IMR-90 (cell line): Measurements from ENCODE around the gene NRAS. TPM values are rescaled to one million over a fixed set of nuclear protein-coding genes. Genes with fewer than 3 reads are reported as not detected.
A peak's percentile ranks its signal among the peaks of the same experiment; 100 is the strongest.

ENCODE experiments used
- ATAC-seq: fragments of 200-7000 bp; cut with Tn5 transposase; 2 replicates; pipeline ENCODE4 v1.9.1; 2020; ENCODE audit warnings: low read depth, mild to moderate bottlenecking, moderate library complexity
- BruUV-seq: library from RNA; stranded (reverse); fragments of 400-500 nt; replicated peaks from 2 replicates; lab custom pipeline; 2021; lab: Mats Ljungman, UMichigan
- CTCF ChIA-PET: fragments of 300-600 bp; formaldehyde crosslinking; extraction: SDS; loops from one replicate; lab custom pipeline; 2021; ENCODE audit warnings: antibody characterized with exemption; lab: Yijun Ruan, JAX
- POLR2A ChIA-PET: fragments of 300-600 bp; sonication (Branson Sonifier 250); formaldehyde crosslinking; loops from one replicate; lab custom pipeline; 2022; ENCODE audit warnings: antibody characterized with exemption; ENCODE audit not compliant: unreplicated experiment; lab: Charles Lee
- DNase-seq: peaks from one replicate; pipeline ENCODE4 v3.0.0; 2013
- H2AFZ ChIP-seq: replicated peaks from 2 replicates; pipeline ENCODE3; 2013; ENCODE audit warnings: low read length, mild to moderate bottlenecking; ENCODE audit not compliant: poor library complexity
- H2AK5ac ChIP-seq: 2 replicates; pipeline ENCODE4 v1.6.1; 2013; ENCODE audit warnings: low read depth, low read length, inconsistent platforms
- H2AK9ac ChIP-seq: replicated peaks from 2 replicates; pipeline ENCODE3; 2013; ENCODE audit warnings: mild to moderate bottlenecking, low read depth, low read length, moderate library complexity; ENCODE audit not compliant: poor library complexity
- H2BK120ac ChIP-seq: 2 replicates; pipeline ENCODE4 v1.6.1; 2013; ENCODE audit warnings: low read depth, low read length, inconsistent platforms
- H2BK15ac ChIP-seq: 3 replicates; pipeline ENCODE4 v1.6.1; 2013; ENCODE audit warnings: low read depth, low read length, inconsistent platforms
- H2BK20ac ChIP-seq: 2 replicates; pipeline ENCODE4 v1.6.1; 2013; ENCODE audit warnings: low read depth, mild to moderate bottlenecking, inconsistent platforms, low read length, moderate library complexity
- H2BK5ac ChIP-seq: 2 replicates; pipeline ENCODE4 v1.6.1; 2013; ENCODE audit warnings: mild to moderate bottlenecking, low read depth, low read length, inconsistent platforms; ENCODE audit not compliant: poor library complexity, severe bottlenecking
- H3K14ac ChIP-seq: replicated peaks from 2 replicates; pipeline ENCODE4 v1.6.1; 2013; ENCODE audit warnings: low read depth, low read length, inconsistent platforms
- H3K18ac ChIP-seq: 2 replicates; pipeline ENCODE4 v1.6.1; 2013; ENCODE audit warnings: low read depth, low read length, control low read depth
- H3K23ac ChIP-seq: 2 replicates; pipeline ENCODE4 v1.6.1; 2013; ENCODE audit warnings: low read depth, low read length, inconsistent platforms
- H3K27ac ChIP-seq: 2 replicates; pipeline ENCODE4 v1.5.1; 2013; ENCODE audit warnings: mild to moderate bottlenecking, control low read depth, low read length; ENCODE audit not compliant: insufficient read depth
- H3K27me3 ChIP-seq: 2 replicates; pipeline ENCODE4 v1.6.1; 2013; ENCODE audit warnings: low read length; ENCODE audit not compliant: control insufficient read depth, insufficient read depth
- H3K36me3 ChIP-seq: 2 replicates; pipeline ENCODE4 v1.6.1; 2013; ENCODE audit warnings: low read length, mixed read lengths; ENCODE audit not compliant: control insufficient read depth, insufficient read depth
- H3K4ac ChIP-seq: 2 replicates; pipeline ENCODE4 v1.6.1; 2013; ENCODE audit warnings: low read depth, low read length, inconsistent platforms
- H3K4me1 ChIP-seq: 2 replicates; pipeline ENCODE4 v1.6.1; 2013; ENCODE audit warnings: low read length, mixed read lengths; ENCODE audit not compliant: control insufficient read depth, insufficient read depth
- H3K4me2 ChIP-seq: 2 replicates; pipeline ENCODE4 v1.6.1; 2013; ENCODE audit warnings: low read depth, mild to moderate bottlenecking, control low read depth, low read length, moderate library complexity
- H3K4me3 ChIP-seq: 2 replicates; pipeline ENCODE4 v1.5.1; 2013; ENCODE audit warnings: low read depth, mild to moderate bottlenecking, control low read depth, low read length, moderate library complexity; ENCODE audit not compliant: insufficient read depth
- H3K56ac ChIP-seq: 2 replicates; pipeline ENCODE4 v1.6.1; 2013; ENCODE audit warnings: low read length, inconsistent platforms; ENCODE audit not compliant: insufficient read depth; ENCODE audit errors: extremely low read depth
- H3K79me1 ChIP-seq, 2 experiments: 2 replicates each; pipeline ENCODE4 v1.6.1; 2013; ENCODE audit warnings: low read length in 2 of 2, inconsistent platforms in 1 of 2, low read depth in 1 of 2
- H3K9ac ChIP-seq: 2 replicates; pipeline ENCODE4 v1.6.1; 2013; ENCODE audit warnings: low read depth, low read length, control low read depth
- H3K9me1 ChIP-seq: 2 replicates; pipeline ENCODE4 v1.6.1; 2013; ENCODE audit warnings: low read length, inconsistent platforms; ENCODE audit not compliant: insufficient read depth
- H3K9me3 ChIP-seq: 2 replicates; pipeline ENCODE4 v1.6.1; 2013; ENCODE audit warnings: low read length; ENCODE audit not compliant: control insufficient read depth, insufficient read depth
- H4K20me1 ChIP-seq: 2 replicates; pipeline ENCODE4 v1.6.1; 2013; ENCODE audit warnings: low read length, inconsistent platforms; ENCODE audit not compliant: insufficient read depth
- H4K5ac ChIP-seq: 2 replicates; pipeline ENCODE4 v1.6.1; 2013; ENCODE audit warnings: mild to moderate bottlenecking, low read depth, low read length, control low read depth
- H4K8ac ChIP-seq, 2 experiments: 2 replicates each; pipeline ENCODE4 v1.6.1; 2013; ENCODE audit warnings: low read depth in 2 of 2, low read length in 2 of 2, control low read depth in 1 of 2, inconsistent platforms in 1 of 2
- H4K91ac ChIP-seq: 2 replicates; pipeline ENCODE4 v1.6.1; 2013; ENCODE audit warnings: low read depth, low read length, inconsistent platforms; ENCODE audit not compliant: insufficient read depth
- BHLHE40 ChIP-seq: fragments of 150-350 bp; IDR thresholded peaks from 2 replicates; pipeline ENCODE4 v1.6.1; 2016; ENCODE audit warnings: mild to moderate bottlenecking, low read depth, low read length
- CEBPB ChIP-seq: IDR thresholded peaks from 2 replicates; pipeline ENCODE4 v1.6.1; 2012; ENCODE audit warnings: low read depth, low read length, improper control_type of control experiment
- CHD1 ChIP-seq: IDR thresholded peaks from 2 replicates; pipeline ENCODE4 v1.6.1; 2012; ENCODE audit warnings: low read depth, low read length, improper control_type of control experiment
- MXI1 ChIP-seq: IDR thresholded peaks from 2 replicates; pipeline ENCODE4 v1.6.1; 2012; ENCODE audit warnings: low read depth, mild to moderate bottlenecking, low read length, moderate library complexity, borderline replicate concordance
- RAD21 ChIP-seq: IDR thresholded peaks from 2 replicates; pipeline ENCODE4 v1.6.1; 2012; ENCODE audit warnings: low read length, improper control_type of control experiment
- WGBS, 2 experiments: methylation state at CpG; one replicate each; pipeline versions ENCODE4 v1.1.5 to v1.1.7; 2013; ENCODE audit warnings: missing lambda C conversion rate in 2 of 2; ENCODE audit not compliant: insufficient read length in 1 of 2; ENCODE audit errors: extremely low coverage in 2 of 2; 5-methylcytosine and 5-hydroxymethylcytosine counted together
- dilution Hi-C: fragments of 300-500 bp; cut with HindIII; formaldehyde crosslinking; loops from one replicate; pipeline ENCODE4 v1.14.3; 2018; ENCODE audit warnings: low sequenced_read_pairs; ENCODE audit not compliant: unreplicated experiment
- in situ Hi-C: fragments of 300-500 bp; cut with MboI; formaldehyde crosslinking; loops from 3 replicates; pipeline ENCODE4 v1.14.3; 2019; ENCODE audit warnings: low sequenced_read_pairs, inconsistent platforms, mixed read lengths
- intact Hi-C: fragments of 100-400 bp; cut with micrococcal nuclease; formaldehyde crosslinking; loops from 2 replicates; pipeline ENCODE4 v1.10.0; 2022
- polyA plus RNA-seq, 3 experiments: library from polyadenylated mRNA; depleted of rRNA; stranded (reverse); fragments of >200 nt; gene quantifications; 2 replicates each; pipeline ENCODE4 v1.2.3, GENCODE V29; 2012; ENCODE audit warnings: low replicate concordance in 1 of 3
- total RNA-seq: library from RNA; depleted of rRNA; stranded (reverse); fragments of >200 nt; gene quantifications from 2 replicates; pipeline ENCODE4 v1.2.3, GENCODE V29; 2012
- TF ChIP-seq, protein P1 (sequence below): conservative IDR thresholded peaks from 2 replicates; pipeline ENCODE4 v1.5.1; 2012; ENCODE audit warnings: mild to moderate bottlenecking, low read depth, low read length, improper control_type of control experiment

Gene NRAS
- total and polyA plus RNA-seq, 2 of the 4 experiments (the other 2 are of a cell fraction) = 27.4 to 85.9 TPM

DNA sequence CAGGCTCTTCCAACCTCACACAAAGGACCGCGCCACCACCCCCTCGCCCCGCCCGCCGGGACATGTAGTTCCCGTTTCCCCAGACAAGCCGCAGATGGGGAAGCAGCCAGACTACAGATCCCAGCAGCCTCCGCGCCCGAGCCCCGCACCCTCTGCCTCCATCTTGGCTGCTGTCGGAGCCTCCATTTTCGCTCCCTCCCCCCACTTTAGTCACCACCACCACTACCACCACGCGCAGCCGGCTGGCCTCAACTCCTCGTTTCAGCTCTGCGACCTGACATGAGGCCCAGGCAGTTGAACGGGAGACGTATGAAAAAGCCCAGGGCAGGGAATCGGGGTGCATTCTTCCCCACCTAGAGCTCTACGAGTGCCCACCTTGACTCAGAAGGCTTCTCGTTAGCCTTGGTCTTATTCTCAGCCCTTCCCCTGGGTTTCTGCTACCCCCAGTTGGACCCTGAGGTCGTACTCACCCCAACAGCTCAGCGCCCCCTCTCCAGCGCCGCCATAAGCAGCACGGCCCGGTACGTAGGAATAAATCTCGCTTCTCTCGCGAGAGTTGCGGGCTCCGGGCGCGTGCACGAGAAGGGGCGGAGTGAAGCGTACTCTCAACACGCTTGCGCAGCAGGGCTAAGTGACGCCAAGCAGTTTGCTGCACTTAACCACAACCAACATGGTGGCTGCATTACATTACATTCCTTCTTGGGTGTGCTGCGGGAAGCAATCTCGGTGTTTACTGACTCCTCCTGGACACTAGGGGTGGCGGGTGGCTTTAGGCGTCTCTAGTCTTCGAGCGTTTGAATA lies 41.1 kb upstream of the NRAS start, which contains the start of gene CSDE1 (continued):
- TF ChIP-seq MXI1 = 0 out of 2 replicates have a peak, but pooled peaks have one; percentile 17
- TF ChIP-seq CHD1 = peak; percentile 88; the same call in 1 of the 2 replicates

DNA sequence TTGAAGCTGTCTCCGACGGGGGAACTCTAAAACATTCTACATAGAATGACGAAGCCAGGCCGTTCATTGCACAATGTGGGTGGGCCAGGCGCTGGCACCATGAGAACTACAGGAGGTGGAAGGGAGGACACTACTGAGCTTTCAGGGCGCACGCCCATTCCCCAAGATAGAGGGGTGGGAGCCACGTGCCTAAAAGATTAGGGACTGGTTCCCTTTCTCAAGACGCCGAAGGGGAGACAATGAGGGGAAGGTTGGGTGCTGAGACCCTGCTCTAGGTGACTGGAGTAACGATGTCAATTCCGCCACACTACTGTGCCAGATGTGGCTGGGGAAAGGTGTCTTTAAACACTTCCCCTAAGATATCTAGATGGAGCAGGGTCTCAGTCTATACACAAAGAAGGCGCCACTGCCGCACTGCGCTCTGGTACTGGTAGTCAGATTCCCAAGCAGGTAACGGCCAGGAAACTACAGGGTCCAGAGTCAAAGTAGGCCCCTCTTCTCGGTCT lies 40.4 kb upstream of the NRAS start:
- Histone ChIP-seq H2BK120ac (peak overlapping the region; percentile 11; the same call in 1 of the 2 replicates), H3K4me3 (peak overlapping the region; percentile 67), H2AFZ (peak overlapping the region; percentile 89), H3K9me3 (no peaks in the 10 kb centered on the region), H2AK9ac (peak overlapping the region; percentile 95), H4K5ac (peak overlapping the region; percentile 13; the same call in 1 of the 2 replicates), H3K23ac (peak overlapping the region; percentile 92), H3K14ac (peak overlapping the region; percentile 86), H3K27ac (peak overlapping the region; percentile 81), H4K20me1 (peaks cover 57% of the 10 kb centered on the region), H3K9ac (peak overlapping the region; percentile 91), H3K18ac (peak overlapping the region; percentile 7; the same call in 1 of the 2 replicates), H3K79me1 (peaks cover 0 to 19% of the 10 kb centered on the region in 2 experiments; a peak in 2 of 4 replicates), H3K36me3 (no peaks in the 10 kb centered on the region), H3K27me3 (no peaks in the 10 kb centered on the region), H2BK20ac (no peak overlapping the region), H3K9me1 (peaks cover 4% of the 10 kb centered on the region; the same call in 1 of the 2 replicates), H2BK15ac (no peak overlapping the region), H3K4me2 (peak overlapping the region; percentile 86), H3K4ac (peak overlapping the region; percentile 89), H4K91ac (peak overlapping the region; percentile 72; the same call in 1 of the 2 replicates), H2BK5ac (peak overlapping the region; percentile 47), H3K4me1 (peaks cover 2% of the 10 kb centered on the region), H2AK5ac (peak overlapping the region; percentile 91), H4K8ac (peak overlapping the region; percentile 81 to 89; a peak in 3 of 4 replicates), H3K56ac (peak overlapping the region; percentile 81)
- intact Hi-C loops (loop anchor here (1.0 to 5.0 kb wide), 2 partner anchors 780 to 838 kb away; partner anchors contain the start of gene OLFML3), dilution Hi-C loops (no loop called here), in situ Hi-C loops (no loop called here)
- POLR2A ChIA-PET = interaction anchor here (0.7 kb wide), 1 partner anchor 41 kb away, joined by 3 read pairs; the partner anchor contains the start of gene NRAS
- DNase-seq = peak; percentile 58
- WGBS, 2 experiments = no CpG with 5 or more reads among the region's 17 CpGs
- 0 out of 2 replicates have a peak, but pooled peaks have one; percentile 7 for ATAC-seq
- no peak for TF ChIP-seq RAD21
- TF ChIP-seq MXI1 = peak; percentile 68; the same call in 1 of the 2 replicates
- no peak for TF ChIP-seq BHLHE40
- TF ChIP-seq, protein P1, sequence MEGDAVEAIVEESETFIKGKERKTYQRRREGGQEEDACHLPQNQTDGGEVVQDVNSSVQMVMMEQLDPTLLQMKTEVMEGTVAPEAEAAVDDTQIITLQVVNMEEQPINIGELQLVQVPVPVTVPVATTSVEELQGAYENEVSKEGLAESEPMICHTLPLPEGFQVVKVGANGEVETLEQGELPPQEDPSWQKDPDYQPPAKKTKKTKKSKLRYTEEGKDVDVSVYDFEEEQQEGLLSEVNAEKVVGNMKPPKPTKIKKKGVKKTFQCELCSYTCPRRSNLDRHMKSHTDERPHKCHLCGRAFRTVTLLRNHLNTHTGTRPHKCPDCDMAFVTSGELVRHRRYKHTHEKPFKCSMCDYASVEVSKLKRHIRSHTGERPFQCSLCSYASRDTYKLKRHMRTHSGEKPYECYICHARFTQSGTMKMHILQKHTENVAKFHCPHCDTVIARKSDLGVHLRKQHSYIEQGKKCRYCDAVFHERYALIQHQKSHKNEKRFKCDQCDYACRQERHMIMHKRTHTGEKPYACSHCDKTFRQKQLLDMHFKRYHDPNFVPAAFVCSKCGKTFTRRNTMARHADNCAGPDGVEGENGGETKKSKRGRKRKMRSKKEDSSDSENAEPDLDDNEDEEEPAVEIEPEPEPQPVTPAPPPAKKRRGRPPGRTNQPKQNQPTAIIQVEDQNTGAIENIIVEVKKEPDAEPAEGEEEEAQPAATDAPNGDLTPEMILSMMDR = no peak
- peak; percentile 98 for TF ChIP-seq CEBPB
- BruUV-seq = no TSS peak
- CTCF ChIA-PET = no interaction called here
